Measurements from ENCODE around the gene EFHC1.

EFHC1 gene

GRCh38 chr6:52416629-52417151, 3.5 kb upstream of the EFHC1 start:
- TF ChIP-seq CTCF (conservative IDR thresholded peaks at IDR 0.05; ENCODE audit: control insufficient read depth, insufficient read depth, low read depth, low read length) = peak; percentile 89
- no peak overlapping the region for H3K4me3 ChIP-seq (ENCODE audit: control insufficient read depth, low read depth, low read length)
- peak; percentile 77 for DNase-seq (ENCODE audit: low read depth)

GRCh38 chr6:52417675-52418111, 2.4 kb upstream of the EFHC1 start:
- peak; percentile 92 for DNase-seq (ENCODE audit: low read depth)
- TF ChIP-seq CTCF (conservative IDR thresholded peaks at IDR 0.05; ENCODE audit: control insufficient read depth, insufficient read depth, low read depth, low read length) = no peak
- no peak overlapping the region for H3K4me3 ChIP-seq (ENCODE audit: control insufficient read depth, low read depth, low read length)

GRCh38 chr6:52418606-52419005, 1.5 kb upstream of the EFHC1 start:
- no peak for DNase-seq (ENCODE audit: low read depth)
- no peak for TF ChIP-seq CTCF (conservative IDR thresholded peaks at IDR 0.05; ENCODE audit: control insufficient read depth, insufficient read depth, low read depth, low read length)
- no peak overlapping the region for H3K4me3 ChIP-seq (ENCODE audit: control insufficient read depth, low read depth, low read length)

GRCh38 chr6:52420668-52421358, 671 bp downstream of the EFHC1 start:
- peak; percentile 43 for DNase-seq (ENCODE audit: low read depth)
- TF ChIP-seq CTCF (conservative IDR thresholded peaks at IDR 0.05; ENCODE audit: control insufficient read depth, insufficient read depth, low read depth, low read length) = no peak
- H3K4me3 ChIP-seq (ENCODE audit: control insufficient read depth, low read depth, low read length) = peak overlapping the region; percentile 97

- DNase-seq (ENCODE audit: low read depth) = no peak
- no peak overlapping the region for H3K4me3 ChIP-seq (ENCODE audit: control insufficient read depth, low read depth, low read length)
- no peak for TF ChIP-seq CTCF (conservative IDR thresholded peaks at IDR 0.05; ENCODE audit: control insufficient read depth, insufficient read depth, low read depth, low read length)
These were observed 2.0 kb downstream of the EFHC1 start for GRCh38 chr6:52422156-52422555.

- no peak overlapping the region for H3K4me3 ChIP-seq (ENCODE audit: control insufficient read depth, low read depth, low read length)
- TF ChIP-seq CTCF (conservative IDR thresholded peaks at IDR 0.05; ENCODE audit: control insufficient read depth, insufficient read depth, low read depth, low read length) = no peak
- DNase-seq (ENCODE audit: low read depth) = no peak
These were observed 3.3 kb downstream of the EFHC1 start for GRCh38 chr6:52423448-52423847.
